Liver (tissue), 9 donors: Measurements from ENCODE around the gene EPC2. TPM values are rescaled to one million over a fixed set of nuclear protein-coding genes. Genes with fewer than 3 reads are reported as not detected.

Experiments
- DNase-seq: peaks from one replicate; pipeline ENCODE4 v3.0.0-alpha.2; 2017; ENCODE audit warnings: low spot score
- H3K27ac ChIP-seq, 2 donors: one replicate each; pipeline ENCODE4 v1.7.0; 2013; ENCODE audit warnings: inconsistent platforms in 2 of 2, low read length in 2 of 2, control low read depth in 1 of 2, low read depth in 1 of 2, mild to moderate bottlenecking in 1 of 2
- H3K27me3 ChIP-seq, 4 donors: one replicate each; pipeline versions ENCODE4 v1.6.1 to v1.7.0; 2013; ENCODE audit warnings: low read length in 3 of 4, inconsistent platforms in 1 of 4, mild to moderate bottlenecking in 1 of 4, moderate library complexity in 1 of 4; ENCODE audit not compliant: control insufficient read depth in 4 of 4, insufficient read depth in 4 of 4
- H3K36me3 ChIP-seq, 4 donors: one replicate each; pipeline versions ENCODE4 v1.6.1 to v1.7.0; 2013; ENCODE audit warnings: low read length in 3 of 4, mild to moderate bottlenecking in 3 of 4, low read depth in 1 of 4, moderate library complexity in 1 of 4; ENCODE audit not compliant: control insufficient read depth in 4 of 4, insufficient read depth in 3 of 4
- H3K4me1 ChIP-seq, 4 donors: one replicate each; pipeline versions ENCODE4 v1.6.1 to v1.7.0; 2013; ENCODE audit warnings: low read length in 3 of 4, mild to moderate bottlenecking in 3 of 4, moderate library complexity in 1 of 4; ENCODE audit not compliant: control insufficient read depth in 4 of 4, insufficient read depth in 4 of 4
- H3K4me3 ChIP-seq, 3 donors: one replicate each; pipeline versions ENCODE4 v1.6.1 to v1.7.0; 2013; ENCODE audit warnings: low read length in 3 of 3, control low read depth in 1 of 3, low read depth in 1 of 3, mild to moderate bottlenecking in 1 of 3
- H3K9ac ChIP-seq, 2 donors: one replicate each; pipeline ENCODE4 v1.7.0; 2013; ENCODE audit warnings: low read length in 2 of 2, mild to moderate bottlenecking in 2 of 2, moderate library complexity in 2 of 2, control low read depth in 1 of 2, low read depth in 1 of 2
- H3K9me3 ChIP-seq, 4 donors: one replicate each; pipeline versions ENCODE4 v1.6.1 to v1.7.0; 2013; ENCODE audit warnings: low read length in 3 of 4; ENCODE audit not compliant: control insufficient read depth in 4 of 4
- EGR1 ChIP-seq, 2 donors: IDR thresholded peaks; 2 replicates each; pipeline ENCODE4 v1.6.1; 2016 to 2018; ENCODE audit warnings: antibody characterized with exemption in 2 of 2, low read depth in 2 of 2
- FOXA1 ChIP-seq: IDR thresholded peaks from 2 replicates; pipeline ENCODE4 v1.6.1; 2016; ENCODE audit warnings: antibody characterized with exemption
- FOXA2 ChIP-seq: IDR thresholded peaks from 2 replicates; pipeline ENCODE4 v1.6.1; 2016; ENCODE audit warnings: antibody characterized with exemption
- GABPA ChIP-seq, 2 donors: IDR thresholded peaks in 1 of 2; conservative IDR thresholded peaks in 1 of 2; 2 replicates each; pipeline ENCODE4 v1.6.1; 2016; ENCODE audit warnings: antibody characterized with exemption in 2 of 2, mild to moderate bottlenecking in 1 of 2, moderate library complexity in 1 of 2
- HNF4A ChIP-seq, 2 donors: conservative IDR thresholded peaks; 2 replicates each; pipeline ENCODE4 v1.6.1; 2016; ENCODE audit warnings: antibody characterized with exemption in 2 of 2, mild to moderate bottlenecking in 2 of 2
- HNF4G ChIP-seq: IDR thresholded peaks from 2 replicates; pipeline ENCODE4 v1.6.1; 2016; ENCODE audit warnings: antibody characterized with exemption
- JUND ChIP-seq, 2 donors: IDR thresholded peaks; 2 replicates each; pipeline ENCODE4 v1.6.1; 2016; ENCODE audit warnings: antibody characterized with exemption in 2 of 2
- NR2F2 ChIP-seq: IDR thresholded peaks from 2 replicates; pipeline ENCODE4 v1.6.1; 2016; ENCODE audit warnings: antibody characterized with exemption
- RAD21 ChIP-seq, 2 donors: IDR thresholded peaks; 2 replicates each; pipeline ENCODE4 v1.6.1; 2016; ENCODE audit warnings: antibody characterized with exemption in 2 of 2, mild to moderate bottlenecking in 2 of 2
- RXRA ChIP-seq, 2 donors: IDR thresholded peaks; 2 replicates each; pipeline ENCODE4 v1.6.1; 2017 to 2018; ENCODE audit warnings: antibody characterized with exemption in 2 of 2, mild to moderate bottlenecking in 1 of 2
- SP1 ChIP-seq: IDR thresholded peaks from 2 replicates; pipeline ENCODE4 v1.6.1; 2018; ENCODE audit warnings: antibody characterized with exemption, mild to moderate bottlenecking
- TAF1 ChIP-seq: conservative IDR thresholded peaks from 2 replicates; pipeline ENCODE4 v1.6.1; 2016; ENCODE audit warnings: antibody characterized with exemption, mild to moderate bottlenecking
- YY1 ChIP-seq: IDR thresholded peaks from 2 replicates; pipeline ENCODE4 v1.6.1; 2016; ENCODE audit warnings: antibody characterized with exemption, mild to moderate bottlenecking
- whole genome bisulfite sequencing: extraction: QIAGEN DNeasy Blood & Tissue Kit; methylation state at CpG from one replicate; pipeline ENCODE4 v1.1.7; 2013; 5-methylcytosine and 5-hydroxymethylcytosine counted together
- polyA plus RNA-seq, 2 donors: library from polyadenylated mRNA; stranded (reverse) in 1 of 2; unstranded in 1 of 2; fragments of 200-250 nt in 1 of 2; fragments of >200 nt in 1 of 2; fragmentation: Nextera tagmentation in 1 of 2; extraction: Ambion mirVana in 1 of 2; gene quantifications; one replicate each; pipeline versions ENCODE4 v1.2.1 to v1.2.3, GENCODE V29; 2013 to 2015
- total RNA-seq, 2 donors: library from RNA; depleted of rRNA; stranded (reverse); fragments of >200 nt; gene quantifications; one replicate each; pipeline ENCODE4 v1.2.3, GENCODE V29; 2014
- TF ChIP-seq, protein P1 (sequence below): IDR thresholded peaks from 2 replicates; pipeline ENCODE4 v1.6.1; 2016; ENCODE audit warnings: antibody characterized with exemption
- TF ChIP-seq, protein P2 (sequence below): IDR thresholded peaks from 2 replicates; pipeline ENCODE4 v1.6.1; 2016; ENCODE audit warnings: antibody characterized with exemption
- TF ChIP-seq, protein P3 (sequence below): IDR thresholded peaks from 2 replicates; pipeline ENCODE4 v1.6.1; 2016; ENCODE audit warnings: antibody characterized with exemption, mild to moderate bottlenecking
- TF ChIP-seq, protein P4 (sequence below): IDR thresholded peaks from 2 replicates; pipeline ENCODE4 v1.6.1; 2016; ENCODE audit warnings: antibody characterized with exemption
- TF ChIP-seq, protein P5 (sequence below): fragments of 150-350 bp; IDR thresholded peaks from 2 replicates; pipeline ENCODE4 v1.5.1; 2017; ENCODE audit warnings: improper control_type of control experiment, low read depth, low read length; ENCODE audit not compliant: missing input control
- donor health status: healthy.
- donor health status: healthy.
- donor health status: healthy.
- donor health status: healthy.
- donor health status: healthy.

EPC2 gene
- total and polyA plus RNA-seq, 4 donors: 2.8 to 17.7 (median 9.6) TPM

DNA sequence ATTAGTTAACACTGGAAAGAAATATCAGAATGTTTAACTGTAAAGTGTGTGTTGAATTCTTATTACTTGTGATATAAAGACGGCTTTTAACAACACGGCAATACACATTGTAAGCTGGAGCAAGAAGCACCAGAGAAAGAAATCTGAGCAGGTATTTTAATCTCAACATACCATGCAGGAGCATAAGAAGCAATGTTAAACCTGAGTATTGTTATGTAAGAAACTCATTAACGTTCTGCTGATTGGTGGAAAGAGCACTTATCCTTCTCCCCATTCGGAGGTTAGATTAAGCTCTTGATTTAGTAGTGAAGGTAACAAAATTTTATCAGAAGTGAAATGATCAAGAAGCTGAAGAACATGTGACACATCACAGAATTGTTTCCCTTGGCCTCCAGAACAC is 107.4 kb downstream of the EPC2 start:
- Histone ChIP-seq H3K9me3 (no peaks in the 10 kb centered on the region), H3K36me3 (peaks cover 0 to 6% (median 0%) of the 10 kb centered on the region in 4 donors), H3K27ac (no peak overlapping the region), H3K9ac (no peak overlapping the region), H3K27me3 (no peaks in the 10 kb centered on the region), H3K4me1 (peaks cover 0 to 17% (median 5%) of the 10 kb centered on the region in 4 donors), H3K4me3 (no peak overlapping the region)
- 95% methylated on average over 4 of the region's 4 CpGs for WGBS
- TF ChIP-seq JUND (IDR thresholded peaks at IDR 0.05) (no peak), RAD21 (IDR thresholded peaks at IDR 0.05) (no peak), FOXA2 (no peak), SP1 (no peak), YY1 (no peak), TAF1 (no peak), HNF4G (no peak), RXRA (IDR thresholded peaks at IDR 0.05) (no peak)
- TF ChIP-seq, protein P1, sequence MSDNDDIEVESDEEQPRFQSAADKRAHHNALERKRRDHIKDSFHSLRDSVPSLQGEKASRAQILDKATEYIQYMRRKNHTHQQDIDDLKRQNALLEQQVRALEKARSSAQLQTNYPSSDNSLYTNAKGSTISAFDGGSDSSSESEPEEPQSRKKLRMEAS: no peak
- TF ChIP-seq, protein P2, sequence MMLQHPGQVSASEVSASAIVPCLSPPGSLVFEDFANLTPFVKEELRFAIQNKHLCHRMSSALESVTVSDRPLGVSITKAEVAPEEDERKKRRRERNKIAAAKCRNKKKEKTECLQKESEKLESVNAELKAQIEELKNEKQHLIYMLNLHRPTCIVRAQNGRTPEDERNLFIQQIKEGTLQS: no peak
- no peak for DNase-seq

DNA sequence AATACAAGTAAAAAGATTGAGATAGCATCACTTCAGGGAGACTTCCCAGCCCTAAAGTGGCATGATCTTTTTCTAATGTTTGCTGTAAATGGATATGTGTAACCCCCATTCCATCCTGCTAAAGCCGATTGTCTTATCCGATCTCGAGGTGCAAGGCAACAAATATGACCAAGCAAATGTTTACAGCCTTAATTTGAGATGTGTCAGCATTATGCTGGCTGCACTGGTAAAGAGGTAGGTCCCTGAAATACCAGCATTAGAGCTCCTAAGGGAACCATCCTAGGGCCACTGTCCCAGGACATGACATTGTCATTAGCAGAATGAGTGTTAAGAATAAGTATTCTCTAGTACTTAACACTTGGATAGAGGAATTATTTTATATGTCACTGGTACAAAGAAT is 108.4 kb downstream of the EPC2 start:
- Histone ChIP-seq H3K36me3 (peaks cover 0 to 6% (median 0%) of the 10 kb centered on the region in 4 donors), H3K4me3 (no peak overlapping the region), H3K27ac (no peak overlapping the region), H3K27me3 (no peaks in the 10 kb centered on the region), H3K4me1 (peaks cover 0 to 7% (median 2%) of the 10 kb centered on the region in 4 donors), H3K9me3 (no peaks in the 10 kb centered on the region), H3K9ac (no peak overlapping the region)
- 97% methylated on average over 3 of the region's 3 CpGs for WGBS
- TF ChIP-seq, protein P3, sequence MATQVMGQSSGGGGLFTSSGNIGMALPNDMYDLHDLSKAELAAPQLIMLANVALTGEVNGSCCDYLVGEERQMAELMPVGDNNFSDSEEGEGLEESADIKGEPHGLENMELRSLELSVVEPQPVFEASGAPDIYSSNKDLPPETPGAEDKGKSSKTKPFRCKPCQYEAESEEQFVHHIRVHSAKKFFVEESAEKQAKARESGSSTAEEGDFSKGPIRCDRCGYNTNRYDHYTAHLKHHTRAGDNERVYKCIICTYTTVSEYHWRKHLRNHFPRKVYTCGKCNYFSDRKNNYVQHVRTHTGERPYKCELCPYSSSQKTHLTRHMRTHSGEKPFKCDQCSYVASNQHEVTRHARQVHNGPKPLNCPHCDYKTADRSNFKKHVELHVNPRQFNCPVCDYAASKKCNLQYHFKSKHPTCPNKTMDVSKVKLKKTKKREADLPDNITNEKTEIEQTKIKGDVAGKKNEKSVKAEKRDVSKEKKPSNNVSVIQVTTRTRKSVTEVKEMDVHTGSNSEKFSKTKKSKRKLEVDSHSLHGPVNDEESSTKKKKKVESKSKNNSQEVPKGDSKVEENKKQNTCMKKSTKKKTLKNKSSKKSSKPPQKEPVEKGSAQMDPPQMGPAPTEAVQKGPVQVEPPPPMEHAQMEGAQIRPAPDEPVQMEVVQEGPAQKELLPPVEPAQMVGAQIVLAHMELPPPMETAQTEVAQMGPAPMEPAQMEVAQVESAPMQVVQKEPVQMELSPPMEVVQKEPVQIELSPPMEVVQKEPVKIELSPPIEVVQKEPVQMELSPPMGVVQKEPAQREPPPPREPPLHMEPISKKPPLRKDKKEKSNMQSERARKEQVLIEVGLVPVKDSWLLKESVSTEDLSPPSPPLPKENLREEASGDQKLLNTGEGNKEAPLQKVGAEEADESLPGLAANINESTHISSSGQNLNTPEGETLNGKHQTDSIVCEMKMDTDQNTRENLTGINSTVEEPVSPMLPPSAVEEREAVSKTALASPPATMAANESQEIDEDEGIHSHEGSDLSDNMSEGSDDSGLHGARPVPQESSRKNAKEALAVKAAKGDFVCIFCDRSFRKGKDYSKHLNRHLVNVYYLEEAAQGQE: no peak
- TF ChIP-seq, protein P2: no peak
- TF ChIP-seq NR2F2 (no peak), YY1 (no peak), JUND (IDR thresholded peaks at IDR 0.05) (no peak), RXRA (IDR thresholded peaks at IDR 0.05) (no peak), RAD21 (IDR thresholded peaks at IDR 0.05) (no peak), HNF4A (conservative IDR thresholded peaks at IDR 0.05) (no peak), FOXA2 (no peak), SP1 (no peak), TAF1 (no peak), GABPA (IDR thresholded peaks at IDR 0.05 in 1 of 2, conservative IDR thresholded peaks at IDR 0.05 in 1 of 2) (no peak), FOXA1 (no peak), HNF4G (no peak), EGR1 (IDR thresholded peaks at IDR 0.05; ENCODE audit: low read depth in 2 of 2) (no peak)
- TF ChIP-seq, protein P4, sequence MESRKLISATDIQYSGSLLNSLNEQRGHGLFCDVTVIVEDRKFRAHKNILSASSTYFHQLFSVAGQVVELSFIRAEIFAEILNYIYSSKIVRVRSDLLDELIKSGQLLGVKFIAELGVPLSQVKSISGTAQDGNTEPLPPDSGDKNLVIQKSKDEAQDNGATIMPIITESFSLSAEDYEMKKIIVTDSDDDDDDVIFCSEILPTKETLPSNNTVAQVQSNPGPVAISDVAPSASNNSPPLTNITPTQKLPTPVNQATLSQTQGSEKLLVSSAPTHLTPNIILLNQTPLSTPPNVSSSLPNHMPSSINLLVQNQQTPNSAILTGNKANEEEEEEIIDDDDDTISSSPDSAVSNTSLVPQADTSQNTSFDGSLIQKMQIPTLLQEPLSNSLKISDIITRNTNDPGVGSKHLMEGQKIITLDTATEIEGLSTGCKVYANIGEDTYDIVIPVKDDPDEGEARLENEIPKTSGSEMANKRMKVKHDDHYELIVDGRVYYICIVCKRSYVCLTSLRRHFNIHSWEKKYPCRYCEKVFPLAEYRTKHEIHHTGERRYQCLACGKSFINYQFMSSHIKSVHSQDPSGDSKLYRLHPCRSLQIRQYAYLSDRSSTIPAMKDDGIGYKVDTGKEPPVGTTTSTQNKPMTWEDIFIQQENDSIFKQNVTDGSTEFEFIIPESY: no peak
- TF ChIP-seq, protein P5, sequence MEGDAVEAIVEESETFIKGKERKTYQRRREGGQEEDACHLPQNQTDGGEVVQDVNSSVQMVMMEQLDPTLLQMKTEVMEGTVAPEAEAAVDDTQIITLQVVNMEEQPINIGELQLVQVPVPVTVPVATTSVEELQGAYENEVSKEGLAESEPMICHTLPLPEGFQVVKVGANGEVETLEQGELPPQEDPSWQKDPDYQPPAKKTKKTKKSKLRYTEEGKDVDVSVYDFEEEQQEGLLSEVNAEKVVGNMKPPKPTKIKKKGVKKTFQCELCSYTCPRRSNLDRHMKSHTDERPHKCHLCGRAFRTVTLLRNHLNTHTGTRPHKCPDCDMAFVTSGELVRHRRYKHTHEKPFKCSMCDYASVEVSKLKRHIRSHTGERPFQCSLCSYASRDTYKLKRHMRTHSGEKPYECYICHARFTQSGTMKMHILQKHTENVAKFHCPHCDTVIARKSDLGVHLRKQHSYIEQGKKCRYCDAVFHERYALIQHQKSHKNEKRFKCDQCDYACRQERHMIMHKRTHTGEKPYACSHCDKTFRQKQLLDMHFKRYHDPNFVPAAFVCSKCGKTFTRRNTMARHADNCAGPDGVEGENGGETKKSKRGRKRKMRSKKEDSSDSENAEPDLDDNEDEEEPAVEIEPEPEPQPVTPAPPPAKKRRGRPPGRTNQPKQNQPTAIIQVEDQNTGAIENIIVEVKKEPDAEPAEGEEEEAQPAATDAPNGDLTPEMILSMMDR: no peak
- TF ChIP-seq, protein P1: no peak
- DNase-seq: no peak
